Mesothelial cell of epicardium (in vitro differentiated cells): Measurements from ENCODE around the gene FOSB. TPM values are rescaled to one million over a fixed set of nuclear protein-coding genes. Genes with fewer than 3 reads are reported as not detected.

ENCODE experiments used
- DNase-seq, 2 experiments: peaks; one replicate each; pipeline ENCODE4 v3.0.0; 2021; ENCODE audit warnings: low spot score in 2 of 2; ENCODE audit not compliant: unreplicated experiment in 2 of 2
- H3K27ac Mint-ChIP-seq: 2 replicates; pipeline ENCODE4 v1.8.0; 2021; ENCODE audit warnings: mixed read lengths
- H3K27me3 Mint-ChIP-seq: 2 replicates; pipeline ENCODE4 v1.8.0; 2021; ENCODE audit warnings: low read depth, mixed read lengths
- H3K36me3 Mint-ChIP-seq: 2 replicates; pipeline ENCODE4 v1.8.0; 2021; ENCODE audit warnings: mixed read lengths
- H3K4me1 Mint-ChIP-seq: 2 replicates; pipeline ENCODE4 v1.8.0; 2021; ENCODE audit warnings: mixed read lengths
- H3K4me3 Mint-ChIP-seq: 2 replicates; pipeline ENCODE4 v1.8.0; 2021; ENCODE audit warnings: mild to moderate bottlenecking, moderate library complexity, mixed read lengths
- H3K9me3 Mint-ChIP-seq: 2 replicates; pipeline ENCODE4 v1.8.0; 2021; ENCODE audit warnings: mixed read lengths
- CTCF ChIP-seq: fragments of 200-600 bp; sonication (generic); IDR thresholded peaks from one replicate; pipeline ENCODE4 v1.5.0; 2021; ENCODE audit warnings: antibody characterized with exemption; ENCODE audit not compliant: unreplicated experiment
- microRNA-seq: library from miRNA; unstranded; fragments of <30 nt; microRNA quantifications from one replicate; pipeline ENCODE4 v1.2.0, GENCODE V29; 2021; ENCODE audit warnings: inconsistent platforms, mixed read lengths
- total RNA-seq: library from RNA; stranded (reverse); gene quantifications from 3 replicates; pipeline ENCODE4 v1.2.1, GENCODE V29; 2021

Gene FOSB
- total RNA-seq, 1 donor from 2014 or later, result 272 TPM

GRCh38 chr19:45517641-45518468 lies 50.1 kb downstream of the FOSB start:
- Mint-ChIP-seq H3K9me3 (no peaks in the 10 kb centered on the region), H3K4me1 (no peaks in the 10 kb centered on the region), H3K36me3 (peaks cover 13% of the 10 kb centered on the region), H3K27me3 (no peaks in the 10 kb centered on the region), H3K27ac (no peak overlapping the region), H3K4me3 (no peak overlapping the region)
- no peak for TF ChIP-seq CTCF
- no peak for DNase-seq

- Mint-ChIP-seq H3K9me3 (no peaks in the 10 kb centered on the region), H3K27ac (no peak overlapping the region), H3K27me3 (no peaks in the 10 kb centered on the region), H3K36me3 (peaks cover 13% of the 10 kb centered on the region), H3K4me3 (no peak overlapping the region), H3K4me1 (no peaks in the 10 kb centered on the region)
- no peak for TF ChIP-seq CTCF
- DNase-seq, result no peak
Measured at GRCh38 chr19:45518469-45518826, 50.7 kb downstream of the FOSB start.

- no peak for TF ChIP-seq CTCF
- H3K9me3 Mint-ChIP-seq, result no peaks in the 10 kb centered on the region
- H3K27ac Mint-ChIP-seq, result no peak overlapping the region
- no peaks in the 10 kb centered on the region for H3K27me3 Mint-ChIP-seq
- no peaks in the 10 kb centered on the region for H3K4me1 Mint-ChIP-seq
- H3K4me3 Mint-ChIP-seq, result no peak overlapping the region
- peaks cover 24% of the 10 kb centered on the region for H3K36me3 Mint-ChIP-seq
- DNase-seq, result no peak
Measured at GRCh38 chr19:45522010-45522941, 54.5 kb downstream of the FOSB start.

GRCh38 chr19:45523642-45524256 lies 56.0 kb downstream of the FOSB start:
- no peak overlapping the region for H3K4me3 Mint-ChIP-seq
- H3K9me3 Mint-ChIP-seq, result no peaks in the 10 kb centered on the region
- peak overlapping the region; percentile 78 for H3K27ac Mint-ChIP-seq
- peaks cover 12% of the 10 kb centered on the region for H3K27me3 Mint-ChIP-seq
- H3K36me3 Mint-ChIP-seq, result peaks cover 15% of the 10 kb centered on the region
- peak; percentile 88 for TF ChIP-seq CTCF
- peak in 1 of 2 experiments; percentile 82 for DNase-seq
- peaks cover 10% of the 10 kb centered on the region for H3K4me1 Mint-ChIP-seq

GRCh38 chr19:45524575-45525129 lies 56.9 kb downstream of the FOSB start:
- H3K9me3 Mint-ChIP-seq, result no peaks in the 10 kb centered on the region
- H3K4me1 Mint-ChIP-seq, result peaks cover 14% of the 10 kb centered on the region
- peaks cover 18% of the 10 kb centered on the region for H3K27me3 Mint-ChIP-seq
- no peak overlapping the region for H3K27ac Mint-ChIP-seq
- no peak for TF ChIP-seq CTCF
- H3K4me3 Mint-ChIP-seq, result no peak overlapping the region
- H3K36me3 Mint-ChIP-seq, result peaks cover 15% of the 10 kb centered on the region
- no peak for DNase-seq

Small RNA genes lying within 50 kb of the gene (microRNA-seq; reads per million reads assigned to microRNA genes)
- not detected for gene MIR6088

Other genes with a start within 250 kb of the FOSB start
- gene EXOC3L2, start 222.6 kb upstream of the FOSB start, total RNA-seq, result 1.4 to 1.7 TPM (median 1.6 TPM) in 3 replicates
- gene MARK4, start 216.7 kb upstream of the FOSB start, total RNA-seq, result 58.6 to 64.9 TPM (median 63.7 TPM) in 3 replicates
- gene CKM, start 145.1 kb upstream of the FOSB start, total RNA-seq, result not detected in 3 replicates
- 6.4 to 8.0 TPM (median 6.9 TPM) in 3 replicates for gene KLC3, start 127.2 kb upstream of the FOSB start, total RNA-seq
- gene ERCC2, start 97.4 kb upstream of the FOSB start, total RNA-seq, result 62.7 to 64.4 TPM (median 64.1 TPM) in 3 replicates
- gene PPP1R13L, start 62.9 kb upstream of the FOSB start, total RNA-seq, result 58.0 to 64.0 TPM (median 58.7 TPM) in 3 replicates
- gene POLR1G, start 61.4 kb upstream of the FOSB start, total RNA-seq, result 6.7 to 7.5 TPM (median 6.7 TPM) in 3 replicates
- 92.8 to 100 TPM (median 96.4 TPM) in 3 replicates for gene ERCC1, start 44.1 kb upstream of the FOSB start, total RNA-seq
- gene RTN2, start 29.1 kb downstream of the FOSB start, total RNA-seq, result 15.2 to 18.1 TPM (median 16.7 TPM) in 3 replicates
- 0.38 to 0.60 TPM (median 0.59 TPM) in 3 replicates for gene PPM1N, start 30.4 kb downstream of the FOSB start, total RNA-seq
- gene VASP, start 39.5 kb downstream of the FOSB start, total RNA-seq, result 49.3 to 54.8 TPM (median 53.8 TPM) in 3 replicates
- gene OPA3, start 116.8 kb downstream of the FOSB start, total RNA-seq, result 11.6 to 13.3 TPM (median 11.8 TPM) in 3 replicates
- gene GPR4, start 134.2 kb downstream of the FOSB start, total RNA-seq, result 0.09 TPM in 1 of 3 replicates, not detected in the others
- 33.8 to 36.9 TPM (median 34.2 TPM) in 3 replicates for gene EML2, start 171.4 kb downstream of the FOSB start, total RNA-seq
- gene GIPR, start 200.2 kb downstream of the FOSB start, total RNA-seq, result 3.6 to 5.1 TPM (median 4.1 TPM) in 3 replicates
- gene SNRPD2, start 224.0 kb downstream of the FOSB start, total RNA-seq, result 440 to 462 TPM (median 461 TPM) in 3 replicates
- gene QPCTL, start 224.7 kb downstream of the FOSB start, total RNA-seq, result 8.0 to 10.6 TPM (median 9.1 TPM) in 3 replicates